Astrocyte of the cerebellum (primary cell): ENCODE data around the gene OSBPL10.

ENCODE experiments used
- DNase-seq: peaks from one replicate; pipeline ENCODE4 v3.0.0-alpha.2; 2011; ENCODE audit warnings: low read depth
- H3K4me3 ChIP-seq: 2 replicates; pipeline ENCODE4 v1.5.1; 2011; ENCODE audit warnings: mild to moderate bottlenecking, low read depth, low read length, moderate library complexity
- in situ Hi-C: cut with HindIII; loops from 2 replicates; pipeline ENCODE4 v1.10.0; 2017; ENCODE audit warnings: low sequenced_read_pairs
- TF ChIP-seq, protein P1 (sequence below): IDR thresholded peaks from 2 replicates; pipeline ENCODE4 v1.5.1; 2012; ENCODE audit warnings: low read length, low read depth, moderate library complexity, mild to moderate bottlenecking; ENCODE audit errors: missing control alignments

OSBPL10 gene

DNA sequence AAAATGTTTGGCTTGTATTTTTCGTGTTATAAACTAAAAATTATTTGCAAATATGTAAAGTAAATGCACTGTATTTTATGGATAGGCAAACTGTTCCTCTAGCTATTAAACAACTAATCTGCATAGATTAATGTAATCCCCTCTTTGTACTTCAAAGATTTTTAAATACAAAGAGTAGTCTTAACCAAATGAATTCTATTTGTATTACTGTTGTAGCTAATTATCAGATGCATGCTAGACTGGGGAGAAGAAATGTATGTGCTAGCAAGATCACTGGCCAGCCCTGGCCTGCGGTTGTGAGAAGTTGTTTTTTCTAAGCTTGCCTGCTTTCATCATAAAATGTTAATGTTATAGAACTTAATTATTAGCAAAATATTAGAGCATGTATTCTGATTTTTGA, 355.7 kb downstream of the OSBPL10 start:
- TF ChIP-seq, protein P1, sequence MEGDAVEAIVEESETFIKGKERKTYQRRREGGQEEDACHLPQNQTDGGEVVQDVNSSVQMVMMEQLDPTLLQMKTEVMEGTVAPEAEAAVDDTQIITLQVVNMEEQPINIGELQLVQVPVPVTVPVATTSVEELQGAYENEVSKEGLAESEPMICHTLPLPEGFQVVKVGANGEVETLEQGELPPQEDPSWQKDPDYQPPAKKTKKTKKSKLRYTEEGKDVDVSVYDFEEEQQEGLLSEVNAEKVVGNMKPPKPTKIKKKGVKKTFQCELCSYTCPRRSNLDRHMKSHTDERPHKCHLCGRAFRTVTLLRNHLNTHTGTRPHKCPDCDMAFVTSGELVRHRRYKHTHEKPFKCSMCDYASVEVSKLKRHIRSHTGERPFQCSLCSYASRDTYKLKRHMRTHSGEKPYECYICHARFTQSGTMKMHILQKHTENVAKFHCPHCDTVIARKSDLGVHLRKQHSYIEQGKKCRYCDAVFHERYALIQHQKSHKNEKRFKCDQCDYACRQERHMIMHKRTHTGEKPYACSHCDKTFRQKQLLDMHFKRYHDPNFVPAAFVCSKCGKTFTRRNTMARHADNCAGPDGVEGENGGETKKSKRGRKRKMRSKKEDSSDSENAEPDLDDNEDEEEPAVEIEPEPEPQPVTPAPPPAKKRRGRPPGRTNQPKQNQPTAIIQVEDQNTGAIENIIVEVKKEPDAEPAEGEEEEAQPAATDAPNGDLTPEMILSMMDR, result no peak
- no peak overlapping the region for H3K4me3 ChIP-seq
- in situ Hi-C loops, result no loop called here
- DNase-seq, result no peak

DNA sequence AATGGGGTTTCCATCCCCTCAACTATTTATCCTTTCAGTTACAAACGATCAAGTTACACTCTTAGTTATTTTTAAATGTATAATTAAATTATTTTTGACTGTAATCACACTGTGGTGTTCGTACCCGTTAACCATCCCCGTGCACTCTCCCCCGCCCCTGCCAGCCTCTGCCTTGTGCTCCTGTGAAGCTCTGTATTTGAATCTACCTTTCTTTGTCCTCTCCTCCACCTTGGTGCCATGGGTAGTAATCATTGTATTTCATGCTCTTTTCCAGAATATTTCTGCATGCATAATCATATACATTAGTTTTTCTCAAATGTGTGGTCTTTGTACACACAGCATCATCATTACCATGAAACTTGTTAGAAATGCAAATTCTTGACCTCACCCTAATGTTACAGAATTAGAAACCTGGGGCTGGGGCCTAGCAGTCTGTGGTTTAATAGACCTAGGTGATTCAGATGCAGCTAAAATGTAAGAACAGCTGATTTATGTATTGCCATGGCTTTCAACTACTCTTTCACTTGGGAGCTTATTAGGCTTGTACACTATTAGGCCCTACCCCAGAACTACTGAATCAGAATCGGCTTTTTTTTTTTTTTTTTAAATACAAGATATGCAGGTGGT, 356.9 kb downstream of the OSBPL10 start:
- TF ChIP-seq, protein P1, result no peak
- no peak overlapping the region for H3K4me3 ChIP-seq
- no peak for DNase-seq
- in situ Hi-C loops, result no loop called here

GRCh38 chr3:31622636-31623288, 358.3 kb downstream of the OSBPL10 start:
- TF ChIP-seq, protein P1, result no peak
- in situ Hi-C loops, result no loop called here
- no peak overlapping the region for H3K4me3 ChIP-seq
- DNase-seq, result no peak

- in situ Hi-C loops, result no loop called here
- TF ChIP-seq, protein P1, result no peak
- H3K4me3 ChIP-seq, result no peak overlapping the region
- DNase-seq, result no peak
These were observed 359.7 kb downstream of the OSBPL10 start for GRCh38 chr3:31621314-31621713.

DNA sequence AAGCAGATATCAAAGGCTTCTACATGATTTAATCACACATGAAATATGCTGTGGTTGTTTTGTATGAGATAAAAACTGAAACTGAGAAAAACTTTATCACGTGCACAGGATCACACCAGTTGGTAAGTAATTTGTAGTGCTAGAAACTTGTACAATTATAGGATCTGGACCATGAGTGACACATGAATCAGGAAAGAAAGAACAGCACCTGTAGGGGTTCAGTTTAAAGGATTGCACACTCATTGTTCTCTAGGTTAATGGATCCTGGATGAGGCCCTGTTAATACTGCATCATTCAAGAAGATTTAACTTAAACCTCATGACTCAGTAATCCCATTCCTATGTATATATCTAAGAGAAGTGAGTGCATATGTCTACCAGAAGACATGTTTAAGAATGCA, 360.4 kb downstream of the OSBPL10 start:
- no peak overlapping the region for H3K4me3 ChIP-seq
- in situ Hi-C loops, result no loop called here
- no peak for DNase-seq
- TF ChIP-seq, protein P1, result no peak

- no peak for DNase-seq
- in situ Hi-C loops, result no loop called here
- TF ChIP-seq, protein P1, result no peak
- no peak overlapping the region for H3K4me3 ChIP-seq
These were observed 364.4 kb downstream of the OSBPL10 start for GRCh38 chr3:31616711-31617110.
